Cardiac fibroblast (primary cell): ENCODE measurements around the gene COL5A1.

Experiments used
- DNase-seq, 2 donors: peaks; one replicate each; pipeline versions ENCODE4 v3.0.0 to v3.0.0-alpha.2; 2010; ENCODE audit warnings: low read depth in 2 of 2
- H3K4me3 ChIP-seq, 2 donors: replicated peaks in 1 of 2; 1 replicate in 1 of 2; 2 replicates in 1 of 2; pipeline ENCODE4 v1.5.1; 2011; ENCODE audit warnings: low read depth in 2 of 2, low read length in 2 of 2, mild to moderate bottlenecking in 2 of 2, moderate library complexity in 1 of 2
- CTCF ChIP-seq: IDR thresholded peaks from one replicate; pipeline ENCODE4 v1.5.1; 2011; ENCODE audit warnings: low read depth, mild to moderate bottlenecking, low read length, inconsistent platforms

The COL5A1 gene

DNA sequence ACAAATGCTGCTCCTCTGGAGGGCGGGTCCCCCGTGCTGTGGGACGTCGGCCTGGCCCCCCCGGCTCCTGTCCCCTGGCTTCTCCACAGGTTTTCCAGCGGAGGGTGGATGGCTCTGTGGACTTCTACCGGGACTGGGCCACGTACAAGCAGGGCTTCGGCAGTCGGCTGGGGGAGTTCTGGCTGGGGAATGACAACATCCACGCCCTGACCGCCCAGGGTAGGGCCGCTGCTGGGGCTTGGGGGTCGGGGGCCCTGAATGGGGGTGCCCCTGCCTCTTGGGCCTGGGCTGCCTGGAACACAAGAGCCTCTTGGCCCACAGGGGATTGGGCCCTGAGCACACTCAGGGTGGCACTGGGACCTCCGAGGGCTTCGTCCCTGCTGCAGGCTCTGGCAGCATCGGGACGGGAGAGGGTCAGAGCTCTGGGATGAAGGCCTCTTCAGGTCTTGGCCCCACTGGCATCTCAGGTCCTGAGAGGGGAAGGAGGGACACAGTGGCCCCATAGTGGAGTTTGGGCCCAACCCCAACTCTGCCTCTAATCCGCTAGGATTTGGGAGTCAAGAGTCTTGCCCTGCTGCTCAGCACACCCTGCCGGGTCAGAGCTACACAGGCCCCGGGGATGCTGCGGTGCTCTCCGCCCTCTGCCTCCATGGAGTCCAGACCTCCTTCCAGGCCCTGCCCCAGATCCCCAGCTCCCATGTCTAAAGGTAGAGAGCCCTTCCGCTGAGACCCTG, 244.2 kb downstream of the COL5A1 start:
- H3K4me3 ChIP-seq: no peak overlapping the region
- DNase-seq: no peak
- TF ChIP-seq CTCF: no peak

DNA sequence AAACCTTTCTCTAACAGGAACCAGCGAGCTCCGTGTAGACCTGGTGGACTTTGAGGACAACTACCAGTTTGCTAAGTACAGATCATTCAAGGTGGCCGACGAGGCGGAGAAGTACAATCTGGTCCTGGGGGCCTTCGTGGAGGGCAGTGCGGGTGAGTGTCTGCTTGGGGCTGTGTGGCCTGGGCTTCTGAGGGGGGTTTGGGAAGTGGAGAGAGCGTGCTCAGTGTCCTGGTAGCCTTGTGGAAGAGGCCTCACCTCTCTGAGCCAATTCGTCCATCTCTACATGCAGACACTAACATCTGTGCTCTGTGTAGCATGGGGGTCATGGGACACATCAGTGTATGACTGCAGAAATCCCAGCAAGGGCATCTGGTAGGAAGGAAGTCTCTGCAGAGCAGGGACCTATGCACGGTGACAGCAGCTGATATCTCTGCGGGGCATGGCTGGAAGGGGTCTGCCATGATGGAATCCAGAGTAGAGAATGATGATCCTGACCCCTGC, 244.9 kb downstream of the COL5A1 start:
- H3K4me3 ChIP-seq: no peak overlapping the region
- no peak for TF ChIP-seq CTCF
- no peak for DNase-seq

GRCh38 chr9:134887219-134887618, 245.6 kb downstream of the COL5A1 start:
- no peak for DNase-seq
- no peak overlapping the region for H3K4me3 ChIP-seq
- TF ChIP-seq CTCF: no peak

GRCh38 chr9:134887686-134888602, 246.3 kb downstream of the COL5A1 start:
- TF ChIP-seq CTCF: no peak
- DNase-seq: no peak
- no peak overlapping the region for H3K4me3 ChIP-seq

DNA sequence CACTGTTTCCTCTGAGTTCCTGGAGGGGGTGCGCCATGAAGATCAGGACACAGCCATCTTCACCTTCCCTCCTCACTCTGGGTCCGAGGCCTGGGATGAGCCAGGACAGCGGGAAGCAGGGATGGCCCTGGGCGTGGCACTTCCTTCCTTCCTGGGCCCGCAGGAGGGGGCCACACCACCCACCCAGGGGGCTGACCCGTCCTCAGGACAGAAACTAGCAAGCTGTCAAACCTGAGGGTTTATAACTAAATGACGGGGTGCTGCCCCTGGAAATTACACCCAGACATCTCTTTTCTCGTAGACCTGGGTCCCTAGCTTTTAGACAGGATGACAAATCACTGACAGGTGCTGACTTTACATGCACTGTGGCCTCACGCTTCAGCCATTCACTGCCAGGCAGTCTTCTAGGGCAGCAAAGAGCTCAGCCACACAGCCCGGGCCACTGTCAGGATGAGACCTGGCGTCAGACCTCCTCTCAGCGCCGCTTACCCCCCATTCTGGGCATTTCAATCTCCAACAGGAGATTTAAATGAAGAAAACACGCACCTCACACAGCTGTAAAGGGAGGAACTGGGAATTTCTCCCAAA, 247.1 kb downstream of the COL5A1 start:
- no peak for TF ChIP-seq CTCF
- H3K4me3 ChIP-seq: no peak overlapping the region
- no peak for DNase-seq

DNA sequence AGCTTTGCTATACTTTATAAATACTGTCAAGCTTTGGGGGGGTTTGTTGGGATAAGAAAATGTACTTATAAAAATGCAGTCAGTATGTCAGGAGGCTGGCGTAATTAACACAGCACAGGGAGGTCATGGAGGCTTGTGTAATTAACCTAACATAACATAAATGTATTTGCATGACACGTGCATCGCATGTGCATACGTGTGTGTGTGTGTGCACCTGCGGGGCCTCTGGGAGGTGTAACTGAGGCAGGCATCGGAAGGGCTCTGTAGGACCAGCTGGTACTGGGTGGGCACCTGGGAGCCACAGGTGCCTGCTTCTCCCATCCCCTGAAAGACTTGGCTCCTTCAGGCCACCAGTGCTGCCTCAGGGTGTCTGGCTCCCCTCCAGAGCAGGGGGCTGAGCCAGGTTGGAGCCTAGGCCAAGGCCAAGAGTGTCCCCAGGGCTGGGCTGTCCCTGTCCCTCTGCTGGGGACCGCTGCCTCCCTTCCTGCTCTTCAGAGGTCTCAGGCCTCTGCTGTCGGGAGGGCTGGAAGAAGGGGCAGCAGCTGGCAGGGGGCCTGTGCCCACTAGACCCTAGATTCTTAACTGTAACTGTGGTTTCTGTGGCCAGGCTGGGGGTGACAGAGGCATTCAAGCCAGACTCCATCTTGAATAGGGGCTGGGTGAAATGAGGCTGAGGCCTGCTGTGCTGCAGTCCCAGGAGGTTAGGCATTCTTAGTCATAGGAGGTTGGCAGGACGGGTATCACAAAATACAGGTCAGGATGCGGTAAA, 248.0 kb downstream of the COL5A1 start:
- no peak for TF ChIP-seq CTCF
- no peak overlapping the region for H3K4me3 ChIP-seq
- no peak for DNase-seq
